Smooth muscle cell (in vitro differentiated cells): Measurements from ENCODE around the gene PDGFC. TPM values are rescaled to one million over a fixed set of nuclear protein-coding genes. Genes with fewer than 3 reads are reported as not detected.

Experiments
- DNase-seq: peaks from one replicate; lab custom pipeline; 2025; ENCODE audit not compliant: unreplicated experiment; lab: John Stamatoyannopoulos, UW
- H2AFZ ChIP-seq: fragments of 200-600 bp; sonication (generic); 2 replicates; pipeline ENCODE4 v1.6.0; 2016; ENCODE audit warnings: antibody characterized with exemption, low read depth, mild to moderate bottlenecking
- H3F3A ChIP-seq: fragments of 200-600 bp; sonication (generic); 2 replicates; pipeline ENCODE4 v1.6.0; 2017; ENCODE audit warnings: antibody characterized with exemption, low read depth
- H3K27ac ChIP-seq: fragments of 200-600 bp; sonication (generic); 2 replicates; pipeline ENCODE4 v1.5.1; 2016; ENCODE audit warnings: low read depth, mild to moderate bottlenecking
- H3K27me3 ChIP-seq: fragments of 200-600 bp; sonication (generic); 2 replicates; pipeline ENCODE4 v1.6.1; 2016; ENCODE audit warnings: low read depth, mild to moderate bottlenecking
- H3K36me3 ChIP-seq: fragments of 200-600 bp; sonication (generic); 2 replicates; pipeline ENCODE4 v1.5.1; 2016; ENCODE audit warnings: low read depth
- H3K4me1 ChIP-seq: fragments of 200-600 bp; sonication (generic); 2 replicates; pipeline ENCODE4 v1.5.1; 2016; ENCODE audit warnings: low read depth
- H3K4me2 ChIP-seq: fragments of 200-600 bp; sonication (generic); 2 replicates; pipeline ENCODE4 v1.6.0; 2016; ENCODE audit warnings: mild to moderate bottlenecking
- H3K4me3 ChIP-seq: fragments of 200-600 bp; sonication (generic); 2 replicates; pipeline ENCODE4 v1.5.1; 2016; ENCODE audit warnings: mild to moderate bottlenecking
- H3K79me2 ChIP-seq: fragments of 200-600 bp; sonication (generic); 2 replicates; pipeline ENCODE4 v1.6.0; 2016; ENCODE audit warnings: low read depth, mild to moderate bottlenecking
- H3K9ac ChIP-seq: fragments of 200-600 bp; sonication (generic); 2 replicates; pipeline ENCODE4 v1.6.0; 2016; ENCODE audit warnings: low read depth
- H3K9me3 ChIP-seq: fragments of 200-600 bp; sonication (generic); replicated peaks from 2 replicates; pipeline ENCODE4 v1.5.1; 2016; ENCODE audit warnings: low read depth
- H4K20me1 ChIP-seq: fragments of 200-600 bp; sonication (generic); 2 replicates; pipeline ENCODE4 v1.6.0; 2016; ENCODE audit warnings: low read depth
- WGBS: methylation state at CpG from one replicate; pipeline ENCODE4 v1.1.7; 2016; ENCODE audit warnings: low lambda C conversion rate; 5-methylcytosine and 5-hydroxymethylcytosine counted together
- polyA plus RNA-seq: library from polyadenylated mRNA; unstranded; fragments of >200 nt; fragmentation: Nextera tagmentation; extraction: Ambion mirVana; gene quantifications from 2 replicates; pipeline ENCODE4 v1.2.1, GENCODE V29; 2016
- total RNA-seq: library from RNA; depleted of rRNA; stranded (reverse); fragments of >200 nt; gene quantifications from 2 replicates; pipeline ENCODE4 v1.2.3, GENCODE V29; 2014
- TF ChIP-seq, protein P1 (sequence below): fragments of 200-600 bp; sonication (generic); IDR thresholded peaks from 2 replicates; pipeline ENCODE4 v1.5.1; 2017; ENCODE audit warnings: borderline replicate concordance, mild to moderate bottlenecking, antibody characterized with exemption; ENCODE audit not compliant: insufficient read depth, poor library complexity, severe bottlenecking

PDGFC gene
- total and polyA plus RNA-seq, 2 experiments from 2014 or later: 56.5 to 135 TPM

- no peaks in the 10 kb centered on the region for H3K4me1 ChIP-seq
- no peaks in the 10 kb centered on the region for H3K9me3 ChIP-seq
- H3K4me3 ChIP-seq: no peak overlapping the region
- peaks cover 9% of the 10 kb centered on the region for H4K20me1 ChIP-seq
- no peak for DNase-seq
- peaks cover 39% of the 10 kb centered on the region for H3K79me2 ChIP-seq
- no peak overlapping the region for H3K9ac ChIP-seq
- TF ChIP-seq, protein P1, sequence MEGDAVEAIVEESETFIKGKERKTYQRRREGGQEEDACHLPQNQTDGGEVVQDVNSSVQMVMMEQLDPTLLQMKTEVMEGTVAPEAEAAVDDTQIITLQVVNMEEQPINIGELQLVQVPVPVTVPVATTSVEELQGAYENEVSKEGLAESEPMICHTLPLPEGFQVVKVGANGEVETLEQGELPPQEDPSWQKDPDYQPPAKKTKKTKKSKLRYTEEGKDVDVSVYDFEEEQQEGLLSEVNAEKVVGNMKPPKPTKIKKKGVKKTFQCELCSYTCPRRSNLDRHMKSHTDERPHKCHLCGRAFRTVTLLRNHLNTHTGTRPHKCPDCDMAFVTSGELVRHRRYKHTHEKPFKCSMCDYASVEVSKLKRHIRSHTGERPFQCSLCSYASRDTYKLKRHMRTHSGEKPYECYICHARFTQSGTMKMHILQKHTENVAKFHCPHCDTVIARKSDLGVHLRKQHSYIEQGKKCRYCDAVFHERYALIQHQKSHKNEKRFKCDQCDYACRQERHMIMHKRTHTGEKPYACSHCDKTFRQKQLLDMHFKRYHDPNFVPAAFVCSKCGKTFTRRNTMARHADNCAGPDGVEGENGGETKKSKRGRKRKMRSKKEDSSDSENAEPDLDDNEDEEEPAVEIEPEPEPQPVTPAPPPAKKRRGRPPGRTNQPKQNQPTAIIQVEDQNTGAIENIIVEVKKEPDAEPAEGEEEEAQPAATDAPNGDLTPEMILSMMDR: no peak
- no peaks in the 10 kb centered on the region for H3K27me3 ChIP-seq
- no peaks in the 10 kb centered on the region for H3K36me3 ChIP-seq
- H3K27ac ChIP-seq: no peak overlapping the region
- no peak overlapping the region for H3K4me2 ChIP-seq
- no peaks in the 10 kb centered on the region for H3F3A ChIP-seq
- 96% methylated on average over 4 of the region's 4 CpGs for WGBS
- no peak overlapping the region for H2AFZ ChIP-seq
These were observed 142.3 kb downstream of the PDGFC start for GRCh38 chr4:156829201-156829873.

DNA sequence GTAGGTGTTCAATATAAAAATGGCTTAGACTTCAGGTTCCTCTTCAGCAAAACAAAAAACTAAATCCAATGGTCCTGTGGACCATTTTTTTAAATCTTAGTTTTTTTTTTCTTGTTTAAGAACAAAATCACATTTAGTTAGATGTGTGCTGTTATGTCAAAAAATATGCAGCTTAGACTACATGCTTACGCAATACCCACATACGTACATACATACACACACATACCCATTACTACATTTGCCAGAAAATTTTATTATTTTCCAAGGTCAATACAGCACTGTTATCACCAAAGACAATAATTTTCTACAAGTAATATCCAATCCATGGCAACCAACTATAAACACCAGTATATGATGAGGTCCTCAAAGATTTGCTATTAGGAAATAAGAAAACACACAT lies 144.1 kb downstream of the PDGFC start:
- Histone ChIP-seq H3K4me1 (no peaks in the 10 kb centered on the region), H3K9ac (no peak overlapping the region), H3F3A (no peaks in the 10 kb centered on the region), H3K4me3 (no peak overlapping the region), H3K27me3 (no peaks in the 10 kb centered on the region), H2AFZ (no peak overlapping the region), H3K4me2 (no peak overlapping the region), H3K36me3 (no peaks in the 10 kb centered on the region), H3K27ac (no peak overlapping the region), H3K9me3 (no peaks in the 10 kb centered on the region), H3K79me2 (peaks cover 49% of the 10 kb centered on the region), H4K20me1 (peaks cover 9% of the 10 kb centered on the region)
- WGBS: 96% methylated on average over 2 of the region's 2 CpGs
- TF ChIP-seq, protein P1: no peak
- no peak for DNase-seq

GRCh38 chr4:156825074-156825473 lies 146.5 kb downstream of the PDGFC start:
- Histone ChIP-seq H3K27ac (no peak overlapping the region), H3K4me1 (no peaks in the 10 kb centered on the region), H2AFZ (no peak overlapping the region), H3K9ac (no peak overlapping the region), H3K4me2 (no peak overlapping the region), H3K27me3 (no peaks in the 10 kb centered on the region), H3F3A (no peaks in the 10 kb centered on the region), H4K20me1 (peaks cover 9% of the 10 kb centered on the region), H3K36me3 (no peaks in the 10 kb centered on the region), H3K9me3 (no peaks in the 10 kb centered on the region), H3K4me3 (no peak overlapping the region), H3K79me2 (peaks cover 47% of the 10 kb centered on the region)
- 77% methylated on average over 4 of the region's 4 CpGs for WGBS
- TF ChIP-seq, protein P1: no peak
- DNase-seq: no peak
